KMS-11 (cell line): ENCODE results near the gene HDX.
"Not testable (repeated sequence)": the region's sequence is repeated elsewhere in the genome, so short reads cannot be mapped to it uniquely, and the experiment has no call there.

Experiments used
- H2AFZ ChIP-seq: fragments of 200-600 bp; sonication (generic); 2 replicates; pipeline ENCODE4 v1.6.1; 2016; ENCODE audit warnings: antibody characterized with exemption, mixed run types, low read depth
- H3K27ac ChIP-seq: fragments of 200-600 bp; sonication (generic); 2 replicates; pipeline ENCODE4 v1.6.1; 2016; ENCODE audit warnings: mild to moderate bottlenecking, mixed run types
- H3K27me3 ChIP-seq: fragments of 200-600 bp; sonication (generic); 2 replicates; pipeline ENCODE4 v1.6.1; 2017; ENCODE audit warnings: mild to moderate bottlenecking, low read depth, mixed run types, moderate library complexity; ENCODE audit not compliant: insufficient read depth
- H3K36me3 ChIP-seq: fragments of 200-600 bp; sonication (generic); 2 replicates; pipeline ENCODE4 v1.6.1; 2017; ENCODE audit warnings: mild to moderate bottlenecking, mixed run types; ENCODE audit not compliant: insufficient read depth
- H3K4me1 ChIP-seq: fragments of 200-600 bp; sonication (generic); 2 replicates; pipeline ENCODE4 v1.6.1; 2016; ENCODE audit warnings: mild to moderate bottlenecking, low read depth, mixed run types; ENCODE audit not compliant: poor library complexity, severe bottlenecking
- H3K4me2 ChIP-seq: fragments of 200-600 bp; sonication (generic); 2 replicates; pipeline ENCODE4 v1.7.0; 2016; ENCODE audit warnings: mild to moderate bottlenecking, mixed run types
- H3K4me3 ChIP-seq: fragments of 200-600 bp; sonication (generic); IDR thresholded peaks from 2 replicates; pipeline ENCODE4 v1.6.1; 2017; ENCODE audit warnings: low read depth, low read length, mixed read lengths; ENCODE audit not compliant: insufficient read depth
- H3K79me2 ChIP-seq: fragments of 200-600 bp; sonication (generic); 2 replicates; pipeline ENCODE4 v1.6.1; 2016; ENCODE audit warnings: low read depth, mixed run types; ENCODE audit not compliant: insufficient read depth
- H3K9ac ChIP-seq: fragments of 200-600 bp; sonication (generic); 2 replicates; pipeline ENCODE4 v1.6.1; 2016; ENCODE audit warnings: mild to moderate bottlenecking, mixed run types
- H4K20me1 ChIP-seq: fragments of 200-600 bp; sonication (generic); 2 replicates; pipeline ENCODE4 v1.6.1; 2016; ENCODE audit warnings: mild to moderate bottlenecking, mixed run types; ENCODE audit not compliant: insufficient read depth
- CTCF ChIP-seq: fragments of 200-600 bp; sonication (generic); conservative IDR thresholded peaks from 2 replicates; pipeline ENCODE4 v1.6.1; 2017; ENCODE audit warnings: low read depth, mild to moderate bottlenecking, antibody characterized with exemption, low read length, moderate library complexity, mixed read lengths

HDX gene

GRCh38 chrX:84318661-84319060 is 183.6 kb downstream of the HDX start:
- no peak overlapping the region for H3K9ac ChIP-seq
- no peak overlapping the region for H3K4me2 ChIP-seq
- H3K4me1 ChIP-seq, result no peaks in the 10 kb centered on the region
- TF ChIP-seq CTCF, result no peak
- H3K4me3 ChIP-seq, result no peak overlapping the region
- no peaks in the 10 kb centered on the region for H3K36me3 ChIP-seq
- H3K27me3 ChIP-seq, result no peaks in the 10 kb centered on the region
- no peaks in the 10 kb centered on the region for H4K20me1 ChIP-seq
- H3K79me2 ChIP-seq, result no peaks in the 10 kb centered on the region
- no peak overlapping the region for H3K27ac ChIP-seq
- H2AFZ ChIP-seq, result no peak overlapping the region

GRCh38 chrX:84315946-84316345 is 186.3 kb downstream of the HDX start:
- H3K79me2 ChIP-seq, H3K4me3 ChIP-seq, H3K27ac ChIP-seq, H3K36me3 ChIP-seq, H4K20me1 ChIP-seq, H3K9ac ChIP-seq, H2AFZ ChIP-seq, H3K4me1 ChIP-seq, H3K27me3 ChIP-seq, H3K4me2 ChIP-seq: not testable (repeated sequence)
